NCI-H2029 (cell line): ENCODE results near the gene KCNK2.

Experiments used
- DNase-seq: peaks from one replicate; lab custom pipeline; 2025; lab: John Stamatoyannopoulos, UW

KCNK2 gene, protein sequence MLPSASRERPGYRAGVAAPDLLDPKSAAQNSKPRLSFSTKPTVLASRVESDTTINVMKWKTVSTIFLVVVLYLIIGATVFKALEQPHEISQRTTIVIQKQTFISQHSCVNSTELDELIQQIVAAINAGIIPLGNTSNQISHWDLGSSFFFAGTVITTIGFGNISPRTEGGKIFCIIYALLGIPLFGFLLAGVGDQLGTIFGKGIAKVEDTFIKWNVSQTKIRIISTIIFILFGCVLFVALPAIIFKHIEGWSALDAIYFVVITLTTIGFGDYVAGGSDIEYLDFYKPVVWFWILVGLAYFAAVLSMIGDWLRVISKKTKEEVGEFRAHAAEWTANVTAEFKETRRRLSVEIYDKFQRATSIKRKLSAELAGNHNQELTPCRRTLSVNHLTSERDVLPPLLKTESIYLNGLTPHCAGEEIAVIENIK

DNA sequence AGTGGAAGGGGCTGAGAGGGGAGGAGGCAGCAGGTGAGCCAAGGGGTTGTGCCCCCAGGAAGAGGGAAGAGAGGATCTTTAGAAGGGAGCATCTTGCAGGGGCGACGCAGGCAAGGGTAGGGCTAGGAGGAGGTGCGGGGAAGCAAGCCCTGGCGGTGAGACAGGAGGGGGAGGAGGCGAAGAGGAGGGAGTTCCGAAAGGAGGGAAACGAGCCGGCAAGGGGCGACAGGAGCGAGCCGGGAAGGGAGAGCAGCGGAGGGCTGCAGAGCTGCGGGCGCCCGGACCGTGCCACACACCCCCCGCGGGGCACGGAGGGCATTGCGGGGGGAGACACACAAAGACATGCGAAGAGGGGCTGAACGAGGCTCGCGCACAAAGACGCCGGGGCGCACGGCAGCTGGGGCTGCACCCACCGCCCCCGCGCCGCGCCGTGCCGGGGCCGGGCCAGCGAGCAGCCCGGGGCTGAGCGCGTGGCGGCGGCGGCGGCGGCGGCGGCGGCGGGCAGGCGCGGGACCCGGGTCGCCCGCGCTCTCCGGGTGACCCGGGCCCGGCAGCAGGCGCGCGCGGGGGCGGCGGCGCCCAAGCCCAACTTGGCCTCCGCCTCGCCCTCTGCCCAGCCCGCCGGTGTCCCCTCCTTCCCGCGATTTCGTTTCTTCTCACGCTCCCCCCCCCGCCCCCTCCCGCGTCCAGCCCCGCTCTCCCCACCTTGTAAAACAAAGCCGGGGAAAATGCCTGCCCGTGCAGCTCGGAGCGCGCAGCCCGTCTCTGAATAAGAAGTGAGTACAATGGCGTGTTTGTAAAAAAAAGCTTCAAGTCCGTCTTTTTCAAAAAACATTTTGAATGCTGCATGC is at the start of gene KCNK2:
TSS of gene KCNK2 (plus strand) at position 206 of the 851 bp plus-strand sequence. CDS start 649 bp downstream, outside the sequence.
- no peak for DNase-seq

DNA sequence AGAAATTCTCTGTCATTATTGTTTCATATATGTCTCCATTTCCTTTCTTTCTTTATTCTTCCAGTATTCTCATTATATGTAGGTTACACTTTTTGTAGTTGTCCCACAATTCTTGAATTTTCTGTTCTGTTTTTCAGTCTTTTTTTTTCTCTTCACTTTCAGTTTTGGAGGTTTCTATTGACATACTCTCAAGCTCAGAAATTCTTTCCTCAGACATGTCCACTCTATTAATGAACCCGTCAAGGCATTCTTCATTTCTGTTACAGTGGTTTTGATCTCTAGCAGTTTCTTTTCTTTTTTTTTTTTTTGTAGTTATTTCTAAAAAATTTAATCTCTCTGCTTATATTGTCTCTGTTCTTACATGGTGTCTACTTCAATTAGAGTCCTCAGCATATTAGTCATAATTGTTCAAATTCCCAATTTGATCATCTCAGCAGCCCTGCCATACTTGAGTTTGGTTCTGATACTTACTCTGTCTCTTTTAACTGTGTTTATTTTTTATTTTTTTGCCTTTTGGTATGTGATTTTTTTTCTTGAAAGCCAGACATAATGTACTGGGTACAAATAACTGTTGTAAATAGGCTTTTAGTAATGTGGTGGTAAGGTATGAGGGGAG is 49.5 kb upstream of the KCNK2 start:
- DNase-seq: no peak

DNA sequence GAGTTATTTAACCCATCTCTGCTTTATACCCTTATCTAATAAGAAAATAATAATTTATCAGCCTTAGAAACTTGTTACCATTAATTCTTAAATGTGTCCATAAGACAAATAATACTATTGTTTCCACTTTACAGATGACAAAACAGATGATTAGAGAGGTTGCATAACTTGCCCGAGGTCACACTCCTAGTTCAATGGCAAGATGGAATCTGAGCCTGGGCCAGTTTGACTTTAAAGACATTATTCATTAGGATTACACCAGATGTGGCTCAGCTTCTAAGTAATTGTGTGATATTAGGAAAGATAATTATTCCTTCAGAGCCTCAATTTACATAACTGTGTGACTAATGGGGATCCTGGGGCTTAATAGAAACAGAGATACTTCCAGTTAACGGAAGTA is 42.3 kb upstream of the KCNK2 start:
- DNase-seq: no peak

DNA sequence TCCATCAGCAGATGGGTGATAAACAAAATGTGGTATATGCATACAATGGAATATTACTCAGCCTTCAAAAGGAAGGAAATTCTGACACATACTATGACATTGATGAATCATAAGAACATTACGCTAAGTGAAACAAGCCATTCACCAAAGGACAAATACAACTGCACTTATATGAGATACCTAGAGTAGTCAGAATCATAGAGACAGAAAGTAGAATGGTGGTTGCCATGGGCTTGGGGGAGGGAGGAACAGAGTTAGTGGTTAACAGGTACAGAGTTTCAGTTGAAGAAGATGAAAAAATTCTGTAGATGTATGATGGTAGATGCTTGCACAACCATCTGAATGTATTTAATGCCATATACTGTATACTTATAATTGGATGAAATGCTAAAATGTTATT is 39.1 kb upstream of the KCNK2 start:
- DNase-seq: no peak

DNA sequence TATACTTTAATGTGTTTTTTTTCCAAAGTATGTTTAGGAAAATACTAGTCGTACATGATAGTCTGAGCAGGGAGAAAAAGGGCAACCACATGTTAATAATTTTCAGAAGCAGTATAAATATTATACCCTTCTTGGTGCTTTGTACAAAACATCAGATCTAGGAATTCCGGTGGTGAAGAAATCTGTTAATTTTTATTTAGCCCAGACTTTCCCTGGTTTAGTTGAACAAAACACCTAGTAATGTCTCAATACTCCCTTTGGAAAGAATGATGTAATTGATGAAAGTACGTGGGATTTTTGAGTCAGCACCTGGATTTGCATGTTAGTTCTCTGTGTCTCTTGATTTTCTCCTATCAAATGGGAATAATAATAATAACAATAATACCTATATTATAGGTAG is 38.4 kb upstream of the KCNK2 start:
- no peak for DNase-seq

DNA sequence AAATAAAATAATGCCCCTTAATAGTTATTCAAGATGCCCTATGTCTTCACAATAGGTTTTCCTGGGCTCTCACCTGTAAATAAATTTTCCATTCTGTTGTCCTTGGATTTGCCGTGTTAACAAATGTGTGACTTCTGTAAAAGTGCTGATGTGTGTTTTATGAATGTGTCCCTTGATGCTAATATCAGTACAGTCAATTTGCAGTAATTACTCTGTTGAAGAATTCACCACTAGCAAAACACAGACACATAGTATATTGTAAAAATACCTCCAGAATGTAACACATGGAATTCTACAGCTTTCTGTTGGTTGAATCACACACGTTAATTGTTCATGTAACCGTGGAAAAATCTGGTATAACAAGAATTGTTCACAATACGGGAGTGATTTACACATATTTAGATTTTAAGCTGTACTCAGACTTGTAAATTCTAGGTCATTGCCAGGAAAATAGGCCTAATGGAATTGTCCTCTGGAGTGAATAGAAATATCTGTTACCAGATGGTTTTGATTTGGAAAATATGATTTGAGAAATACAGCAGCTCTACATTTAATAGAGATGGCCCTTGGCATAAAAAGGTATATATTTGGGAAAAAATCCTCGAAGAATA is 36.7 kb upstream of the KCNK2 start:
- DNase-seq: no peak

DNA sequence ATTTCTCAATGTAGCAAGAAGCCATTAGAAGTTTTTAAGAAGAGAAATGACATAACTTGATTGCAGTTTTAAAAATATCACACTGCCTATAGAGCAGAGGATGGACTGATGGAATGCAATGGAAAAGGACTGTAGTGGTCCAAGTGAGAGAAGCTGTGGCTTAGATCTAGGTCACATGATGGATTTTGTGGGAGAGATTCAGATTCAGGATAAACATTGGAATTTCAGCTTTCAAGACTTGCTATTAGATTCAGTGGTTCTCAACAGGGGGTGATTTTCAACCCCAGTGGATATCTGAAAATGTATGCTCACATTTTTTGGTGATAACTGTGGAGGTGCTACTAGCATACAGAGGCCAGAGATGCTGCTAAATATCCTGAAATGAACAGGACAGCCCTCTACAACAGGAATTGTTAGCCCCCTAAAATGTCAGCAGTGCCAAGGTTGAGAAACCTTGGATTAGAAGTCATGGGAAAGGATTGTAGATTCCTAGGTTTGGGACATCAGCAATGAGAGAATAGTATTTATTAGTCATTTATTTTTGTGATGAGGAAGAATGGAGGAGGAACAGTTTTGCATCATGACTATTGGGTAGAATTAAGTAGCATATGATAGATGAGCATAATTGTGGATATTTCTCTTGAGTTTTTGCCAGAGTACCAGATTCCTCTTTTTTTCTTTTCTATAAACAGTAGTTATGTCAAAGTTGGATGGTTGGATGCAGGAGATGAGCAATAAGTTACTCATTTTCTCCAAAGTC is 30.1 kb upstream of the KCNK2 start:
- DNase-seq: no peak

DNA sequence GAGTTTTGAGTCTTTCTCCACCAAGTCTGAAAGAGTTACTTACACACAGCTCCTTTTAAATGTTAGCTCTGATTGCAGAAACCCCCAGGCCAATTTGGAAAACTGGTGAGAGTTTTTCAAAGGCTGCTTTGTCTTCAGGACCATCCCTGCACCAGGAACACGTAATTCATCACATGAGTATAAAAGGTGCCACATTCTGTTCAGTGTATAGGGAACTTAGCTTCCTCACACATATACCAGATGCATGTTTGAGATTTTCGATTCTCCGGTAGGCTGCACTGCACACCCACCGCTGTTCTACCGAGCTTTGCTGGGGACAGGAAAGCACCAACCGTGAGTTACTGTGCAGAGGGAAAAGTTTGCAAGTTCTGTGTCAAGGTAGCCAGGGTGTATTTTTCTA is 28.3 kb upstream of the KCNK2 start:
- DNase-seq: no peak

DNA sequence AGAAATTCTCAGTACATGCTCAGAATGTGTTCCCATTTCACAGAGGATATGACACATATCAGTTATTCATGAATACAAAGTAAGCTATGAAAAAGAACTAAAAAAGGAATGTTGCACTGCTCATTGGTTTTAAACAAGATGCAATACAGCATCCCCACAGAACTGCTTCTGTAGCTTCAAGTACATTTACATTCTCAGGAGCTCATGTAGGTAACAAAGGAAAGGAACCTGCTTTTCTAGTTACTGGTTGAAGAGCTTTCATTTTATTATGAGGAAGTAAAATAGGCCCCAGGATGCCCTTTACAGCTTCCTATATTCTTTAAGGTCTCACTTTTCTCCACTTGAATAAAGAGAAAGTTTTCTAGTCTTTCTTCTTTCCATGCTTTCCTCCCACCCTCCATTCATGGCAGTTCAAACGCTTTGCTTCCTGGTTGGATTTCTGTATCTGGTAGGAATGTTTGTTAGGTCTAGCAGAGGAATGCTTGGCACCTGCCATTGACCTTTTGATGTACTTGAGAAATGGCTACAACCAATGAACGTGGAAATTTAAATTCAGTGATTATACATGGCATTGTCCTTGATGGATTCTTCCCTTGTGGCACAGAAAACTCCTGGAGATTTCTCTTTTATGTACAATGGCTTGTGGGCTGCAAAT is 27.1 kb upstream of the KCNK2 start:
- DNase-seq: no peak

DNA sequence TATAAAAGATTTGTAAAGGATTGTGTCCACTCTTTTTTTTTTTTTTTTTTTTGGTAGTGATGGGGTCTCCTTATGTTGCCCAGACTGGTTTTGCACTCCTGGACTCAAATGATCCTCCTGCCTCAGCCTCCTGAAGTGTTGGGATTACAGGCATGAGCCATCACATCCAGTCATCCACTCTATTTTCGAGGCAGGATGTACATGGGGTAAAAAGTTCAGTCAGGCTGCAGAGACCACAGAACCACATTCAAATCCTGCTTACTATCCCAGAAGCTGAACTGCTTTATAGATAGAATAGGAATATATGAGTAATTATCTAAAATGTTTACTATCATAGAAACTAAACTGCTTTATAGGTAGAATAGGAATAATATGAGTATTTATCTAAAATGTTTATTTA is 26.0 kb upstream of the KCNK2 start:
- no peak for DNase-seq

DNA sequence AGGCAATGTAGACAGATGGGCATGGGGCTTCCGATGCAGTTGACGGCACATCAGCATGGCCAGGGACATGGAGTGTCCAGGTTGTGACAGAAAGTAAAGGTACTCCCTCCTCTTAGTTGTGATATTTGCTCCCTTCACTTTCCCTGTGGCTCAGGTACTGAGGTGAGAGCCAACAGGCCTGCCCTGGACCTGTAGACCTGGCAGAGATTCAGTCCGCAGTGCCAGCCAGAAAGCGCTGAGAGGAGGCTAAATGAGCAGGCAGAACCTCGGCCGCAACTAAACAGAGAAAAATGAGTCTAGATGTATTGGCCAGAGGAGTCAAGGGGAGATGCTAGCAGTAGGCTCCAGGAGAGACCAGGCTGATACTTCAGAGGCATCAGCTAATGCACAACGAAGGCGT is 22.6 kb upstream of the KCNK2 start:
- no peak for DNase-seq

DNA sequence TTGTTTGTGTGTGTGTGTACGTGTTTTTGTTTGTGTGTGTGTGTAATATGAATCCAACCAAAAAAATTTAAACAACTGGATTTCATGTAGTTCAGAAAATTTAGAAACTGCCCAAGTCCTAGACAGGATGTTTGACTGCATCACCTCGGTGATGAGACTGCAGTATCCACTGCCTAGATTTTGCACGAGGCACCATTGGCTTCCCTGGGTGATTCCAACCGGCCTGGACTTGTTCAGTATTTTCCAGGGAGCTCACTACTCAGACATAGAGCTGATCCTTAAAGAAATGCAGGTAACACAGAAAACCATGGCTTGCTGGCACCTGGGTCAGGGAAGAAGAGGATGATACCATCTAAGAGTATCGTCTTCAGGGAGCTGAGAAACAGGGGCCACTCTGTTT is 18.2 kb upstream of the KCNK2 start:
- DNase-seq: no peak

DNA sequence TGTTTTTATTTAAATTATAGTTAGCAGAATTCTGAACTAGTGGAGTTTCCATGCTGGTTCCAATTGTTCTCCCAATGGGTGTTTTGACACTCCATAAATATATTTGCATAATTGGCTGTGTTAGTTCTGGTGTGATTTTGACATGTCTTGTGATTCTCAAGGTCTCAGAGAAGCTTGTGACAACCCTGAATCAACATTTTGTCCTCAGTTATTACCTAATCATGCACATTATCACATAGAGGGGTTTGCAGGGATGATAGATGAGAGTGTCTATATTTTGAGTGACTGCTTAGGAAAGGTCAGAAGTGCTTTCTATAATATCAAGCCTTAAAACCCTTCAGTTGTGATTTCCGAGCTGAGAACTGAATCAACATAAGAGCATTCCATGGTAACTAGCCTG is 11.5 kb upstream of the KCNK2 start:
- no peak for DNase-seq

DNA sequence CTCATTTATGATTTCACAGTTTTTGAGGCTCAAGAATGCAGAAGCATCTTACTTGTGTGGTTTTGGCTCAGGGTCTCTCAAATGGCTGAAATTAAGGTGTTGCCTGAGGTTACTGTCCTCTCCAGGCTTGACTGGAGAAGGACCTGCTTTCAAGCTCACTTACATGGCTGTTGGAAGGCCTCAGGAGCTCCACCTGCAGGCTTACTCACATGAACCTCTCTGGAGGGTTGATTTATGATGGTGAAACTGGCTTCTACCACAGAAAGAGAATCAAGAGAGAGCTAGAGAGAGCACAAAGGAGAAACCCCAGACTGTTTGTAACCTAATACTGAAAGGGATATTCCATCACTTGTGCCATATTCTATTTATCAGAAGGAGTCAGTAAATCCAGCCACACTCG is 6.2 kb upstream of the KCNK2 start:
- no peak for DNase-seq

DNA sequence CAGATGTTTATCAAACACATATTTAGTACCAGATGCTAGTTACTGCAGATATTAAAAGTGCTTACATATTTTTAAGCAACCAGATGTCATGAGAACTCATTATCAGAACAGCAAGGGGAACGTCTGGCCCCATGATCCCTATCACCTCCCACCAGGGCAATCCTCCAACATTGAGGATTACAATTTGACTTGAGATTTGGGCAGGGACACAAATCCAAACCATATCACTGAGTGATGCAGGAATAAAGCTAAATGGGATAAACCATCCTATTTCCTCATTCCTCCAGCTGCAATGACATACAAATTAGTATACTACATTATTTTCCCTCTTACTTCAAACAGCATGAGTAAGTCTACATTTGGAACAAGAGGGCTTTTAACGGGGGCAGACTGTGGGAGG is 3.1 kb upstream of the KCNK2 start:
- no peak for DNase-seq

DNA sequence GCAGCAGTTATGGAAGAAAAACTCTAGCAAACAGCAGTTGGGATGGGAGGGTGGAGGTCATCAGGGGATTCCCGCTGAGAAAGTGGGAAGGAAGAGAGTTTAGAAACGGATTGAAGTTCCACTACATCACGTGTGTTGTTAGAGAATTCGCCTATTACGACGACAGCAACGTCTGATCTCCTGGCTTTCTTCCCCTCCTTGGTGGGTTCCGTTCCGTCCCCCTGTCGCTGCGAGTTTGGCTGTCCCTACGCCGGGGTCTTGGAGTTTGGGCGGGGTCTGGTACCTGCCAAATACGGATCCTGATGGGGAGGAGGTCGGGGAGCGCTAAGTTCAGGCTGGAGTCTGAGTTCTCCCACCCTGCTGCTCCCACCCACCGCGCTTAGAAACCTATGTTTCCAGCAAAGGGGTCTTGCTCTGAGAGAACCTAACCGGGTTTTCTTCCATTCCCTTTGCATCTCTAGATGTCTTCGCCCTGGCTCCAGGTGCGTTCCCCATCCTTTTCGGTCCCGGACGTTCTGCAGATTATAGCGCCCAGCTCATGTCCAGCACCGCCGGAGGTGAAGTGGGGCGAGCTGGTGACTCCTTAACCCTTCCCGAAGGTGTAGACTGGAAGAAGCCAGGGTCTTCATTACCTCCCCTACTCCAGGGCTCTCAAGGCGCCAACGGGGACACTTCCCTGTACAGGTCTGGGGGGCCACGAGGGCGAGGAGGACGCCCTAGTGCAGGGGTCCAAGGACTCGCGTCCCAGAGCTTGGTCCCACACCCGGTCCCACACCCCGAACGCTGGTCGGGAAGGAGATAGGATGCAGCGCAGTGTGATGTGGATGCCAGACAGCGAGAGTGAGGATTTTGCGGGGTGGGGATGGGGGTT is 641 bp upstream of the KCNK2 start:
- no peak for DNase-seq

DNA sequence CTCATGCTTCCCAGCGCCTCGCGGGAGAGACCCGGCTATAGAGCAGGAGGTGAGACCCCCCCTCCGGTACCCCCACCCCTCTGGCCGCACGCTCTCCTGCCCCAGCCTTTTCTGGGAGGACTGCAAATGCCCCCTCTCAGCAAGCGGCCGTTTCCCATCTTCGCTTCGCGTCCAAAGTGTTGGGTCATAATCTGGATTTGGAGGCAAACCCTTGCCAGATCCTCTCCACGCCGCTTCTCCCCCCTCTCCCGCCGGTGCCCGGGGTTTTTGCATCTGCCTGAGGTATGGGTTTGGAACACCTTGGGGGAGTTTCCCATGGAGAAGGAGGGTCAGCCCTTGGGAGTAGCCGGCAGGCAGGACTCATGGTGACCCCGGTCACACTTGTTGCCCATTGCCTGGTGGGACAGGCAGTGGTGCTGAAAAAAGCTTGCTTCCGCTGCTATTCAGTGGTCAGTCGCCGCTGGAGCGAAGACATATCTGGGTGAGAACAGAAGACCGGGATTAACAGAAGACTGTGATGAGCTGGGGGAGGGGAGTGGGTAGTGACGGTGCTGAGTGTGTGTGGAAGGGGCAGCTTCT is 935 bp downstream of the KCNK2 start:
- no peak for DNase-seq

DNA sequence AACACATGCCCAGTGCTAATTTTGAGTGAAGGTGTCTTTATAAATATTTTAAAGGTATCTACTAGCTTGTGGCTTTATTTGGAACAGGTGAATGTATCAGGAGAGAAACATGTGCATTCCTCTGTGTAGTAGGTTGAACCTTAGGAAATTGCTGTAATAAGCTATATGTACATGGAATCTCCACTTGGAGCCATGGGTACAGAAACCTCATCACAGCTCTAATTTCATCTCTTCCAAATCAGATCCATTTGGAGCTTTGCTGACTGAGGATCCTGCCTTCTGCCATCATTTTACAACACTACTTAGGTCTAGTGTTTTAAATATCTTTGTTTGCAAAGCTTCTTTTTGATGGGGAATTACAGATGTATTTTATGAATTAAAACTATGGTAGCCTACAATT is 2.1 kb downstream of the KCNK2 start:
- DNase-seq: no peak

DNA sequence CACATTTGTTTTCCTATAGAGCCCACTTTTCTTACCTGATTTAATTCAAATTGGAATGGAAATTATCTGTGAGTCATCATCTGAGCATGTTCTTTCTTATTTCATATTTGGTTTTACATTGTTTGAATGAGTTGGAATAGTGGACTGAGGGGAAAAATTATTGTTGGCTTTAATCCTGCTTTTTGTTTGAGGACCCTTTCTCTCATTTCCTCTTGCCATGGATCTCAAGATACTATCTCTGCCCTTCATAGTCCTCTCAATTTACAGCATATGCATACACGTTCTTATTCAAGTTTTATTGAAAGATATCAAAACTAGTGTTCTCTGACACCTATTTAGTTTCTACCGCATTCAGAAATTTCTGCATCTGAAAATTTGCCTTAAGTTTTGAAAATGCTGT is 5.1 kb downstream of the KCNK2 start:
- no peak for DNase-seq

DNA sequence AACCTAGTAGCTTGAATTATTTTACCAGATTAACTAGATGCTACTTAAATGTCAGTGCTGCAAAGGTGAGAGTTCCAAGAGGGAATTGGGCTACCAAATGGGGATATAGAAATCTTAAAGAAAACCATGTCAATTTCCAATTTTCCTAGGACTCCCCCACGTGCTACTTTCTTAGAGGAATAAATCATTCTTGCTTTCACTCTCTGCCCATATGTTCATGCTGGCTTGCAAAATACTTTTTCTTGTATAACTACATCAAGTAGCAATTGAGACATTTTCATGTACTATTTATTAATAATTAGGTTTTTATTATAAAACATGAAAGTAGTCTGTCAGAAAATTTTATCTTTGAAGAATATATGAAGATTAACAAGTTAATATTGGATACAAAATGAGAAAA is 11.8 kb downstream of the KCNK2 start:
- no peak for DNase-seq
